GM19438 (cell line): ENCODE data around the gene LY86.

Source experiments
- ATAC-seq: cut with Tn5 transposase; IDR thresholded peaks from one replicate; pipeline ENCODE4 v1.9.1; 2021; ENCODE audit warnings: low read depth; ENCODE audit not compliant: unreplicated experiment

The LY86 gene

DNA sequence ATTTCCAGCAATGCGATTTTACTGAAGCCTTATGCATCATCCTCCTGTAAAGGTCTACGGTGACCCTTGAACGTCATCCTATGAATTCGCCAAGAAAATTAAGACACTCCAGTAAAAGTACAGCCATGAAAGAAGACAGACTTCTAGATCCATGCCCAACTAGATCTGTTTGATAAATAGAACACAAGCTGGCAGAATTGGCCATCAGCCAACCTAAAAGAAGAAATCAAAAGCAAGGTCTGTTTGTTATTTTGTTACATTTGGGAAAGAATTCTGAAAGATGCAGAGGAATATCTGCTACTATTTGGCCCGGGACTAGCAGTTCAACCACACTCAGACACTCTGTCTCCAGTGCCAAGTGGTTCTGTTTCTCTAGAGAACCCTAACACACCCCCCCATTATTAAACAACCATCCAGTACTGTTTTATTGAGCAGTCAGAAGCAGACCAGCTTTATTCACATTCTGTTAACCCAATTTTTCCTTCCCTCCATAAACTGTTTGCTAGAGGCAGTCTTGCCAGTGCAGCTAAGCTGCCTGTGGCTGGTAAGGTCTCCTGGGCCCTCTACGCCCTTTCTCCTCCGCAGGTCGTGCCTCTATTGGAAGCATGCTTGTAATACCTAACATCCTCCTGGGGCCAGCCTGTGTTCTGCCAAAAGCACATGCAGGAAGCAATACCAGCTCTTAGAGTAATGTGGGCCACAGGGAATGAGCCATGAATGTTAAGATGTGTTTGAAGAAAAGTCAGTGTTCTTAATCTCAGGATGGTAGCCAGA lies 30.7 kb downstream of the LY86 start:
- ATAC-seq, result no peak

GRCh38 chr6:6620766-6621425 lies 32.4 kb downstream of the LY86 start:
- ATAC-seq, result no peak

DNA sequence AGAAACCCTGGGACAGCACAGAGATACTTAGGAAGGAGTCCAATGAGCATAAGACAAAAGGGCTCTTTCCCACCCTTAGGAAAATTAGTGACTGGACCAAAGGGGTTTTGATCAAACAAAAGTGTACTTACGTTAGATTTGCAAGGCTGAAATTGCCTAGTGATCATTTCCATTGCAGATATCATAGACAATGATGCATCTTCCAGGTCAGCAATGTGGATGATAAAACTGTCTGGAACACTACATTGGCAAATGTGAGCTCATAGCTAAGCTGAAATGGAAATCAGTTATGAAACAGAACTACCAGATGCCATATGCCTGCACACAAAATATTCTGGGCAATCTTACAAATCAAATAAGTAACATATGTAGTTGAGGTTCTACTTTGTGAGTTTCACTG lies 34.0 kb downstream of the LY86 start:
- ATAC-seq, result no peak

DNA sequence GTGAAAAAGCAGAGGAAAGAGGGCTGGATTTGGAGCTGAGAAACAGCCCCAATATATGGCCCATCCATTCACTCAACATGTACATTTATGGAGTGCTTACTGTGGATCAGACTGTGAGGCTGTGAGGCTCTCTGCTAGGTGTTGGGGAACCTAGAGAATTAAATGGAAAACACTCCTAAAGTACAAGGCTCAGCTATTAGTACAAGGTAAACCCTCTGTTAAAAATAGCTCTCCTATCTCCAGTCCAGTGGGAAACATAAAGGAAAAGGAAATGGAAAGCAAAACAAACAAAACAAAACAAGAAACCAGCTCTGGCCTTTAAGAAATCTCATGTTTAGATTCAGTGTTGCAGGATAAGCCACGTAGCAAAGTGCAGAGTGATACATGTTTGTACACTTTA lies 35.0 kb downstream of the LY86 start:
- ATAC-seq, result no peak

GRCh38 chr6:6624269-6624990 lies 35.9 kb downstream of the LY86 start:
- ATAC-seq, result no peak

DNA sequence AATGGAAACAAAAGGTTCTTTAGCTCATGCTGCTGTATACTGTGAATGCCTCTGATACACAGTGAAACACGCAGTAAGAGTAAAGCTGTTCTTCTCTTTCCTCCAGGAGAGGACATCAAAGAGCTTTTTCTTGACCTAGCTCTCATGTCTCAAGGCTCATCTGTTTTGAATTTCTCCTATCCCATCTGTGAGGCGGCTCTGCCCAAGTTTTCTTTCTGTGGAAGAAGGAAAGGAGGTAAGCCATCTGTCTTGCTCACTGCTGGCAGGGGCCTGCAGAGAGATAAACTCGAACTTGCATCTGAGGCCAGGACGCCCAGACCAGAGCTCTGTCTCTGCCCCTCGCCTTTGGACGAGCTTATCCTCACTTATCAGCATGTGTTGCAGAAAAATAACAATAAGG lies 37.7 kb downstream of the LY86 start:
- ATAC-seq, result no peak

GRCh38 chr6:6629402-6629801 lies 40.9 kb downstream of the LY86 start:
- ATAC-seq, result no peak

DNA sequence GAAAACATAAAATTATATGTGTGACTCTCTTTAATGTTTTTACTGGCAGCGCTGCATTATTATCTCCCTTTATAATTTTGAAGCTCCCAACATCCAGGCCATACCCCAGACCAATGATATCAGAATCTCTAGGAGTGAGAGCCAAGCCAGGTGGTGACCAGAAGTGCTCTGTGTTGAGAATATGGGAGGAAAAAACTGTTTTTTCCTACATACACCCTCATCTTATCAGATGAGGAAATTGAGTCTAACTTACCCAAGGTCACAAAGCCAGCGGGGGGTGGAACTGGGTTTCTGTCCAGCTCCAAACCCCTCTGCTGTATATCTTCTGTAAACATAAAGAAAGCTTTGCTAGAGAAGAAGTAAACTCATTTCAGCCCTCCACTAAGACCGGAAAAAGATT lies 42.5 kb downstream of the LY86 start:
- ATAC-seq, result no peak

DNA sequence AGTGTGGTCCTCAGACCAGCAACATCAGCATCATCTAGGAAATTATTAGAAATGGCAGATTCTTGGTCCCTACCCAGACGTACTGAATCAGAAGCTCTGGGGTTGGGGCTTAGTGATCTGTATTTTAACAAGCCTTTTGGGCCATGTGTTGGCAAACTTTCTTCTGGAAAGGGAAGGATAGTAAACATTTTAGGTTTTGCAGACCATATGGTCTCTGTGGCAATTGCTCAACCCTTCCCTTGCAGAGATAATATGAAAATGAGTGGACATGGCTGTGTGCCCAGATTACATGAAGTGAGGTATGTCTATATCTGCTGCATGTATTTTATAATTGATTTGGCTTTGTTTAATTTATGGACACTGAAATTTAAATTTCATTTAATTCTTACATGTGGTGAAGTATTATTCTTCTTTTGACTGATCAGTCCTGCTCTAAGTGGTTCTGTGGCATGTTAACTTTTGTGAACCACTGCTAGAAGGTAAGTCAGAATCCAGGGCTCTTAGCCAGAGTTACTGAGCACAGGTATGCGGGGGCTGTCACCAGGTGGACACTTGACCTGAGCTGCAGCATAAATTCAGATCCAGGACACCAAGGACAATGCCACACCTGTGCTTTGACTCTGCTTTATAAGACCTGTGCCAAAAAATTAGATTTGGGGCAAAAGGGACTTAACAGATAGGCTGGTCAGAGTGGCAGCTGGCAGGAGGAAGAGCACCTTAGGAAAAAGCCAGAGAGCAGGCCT lies 43.2 kb downstream of the LY86 start:
- no peak for ATAC-seq

DNA sequence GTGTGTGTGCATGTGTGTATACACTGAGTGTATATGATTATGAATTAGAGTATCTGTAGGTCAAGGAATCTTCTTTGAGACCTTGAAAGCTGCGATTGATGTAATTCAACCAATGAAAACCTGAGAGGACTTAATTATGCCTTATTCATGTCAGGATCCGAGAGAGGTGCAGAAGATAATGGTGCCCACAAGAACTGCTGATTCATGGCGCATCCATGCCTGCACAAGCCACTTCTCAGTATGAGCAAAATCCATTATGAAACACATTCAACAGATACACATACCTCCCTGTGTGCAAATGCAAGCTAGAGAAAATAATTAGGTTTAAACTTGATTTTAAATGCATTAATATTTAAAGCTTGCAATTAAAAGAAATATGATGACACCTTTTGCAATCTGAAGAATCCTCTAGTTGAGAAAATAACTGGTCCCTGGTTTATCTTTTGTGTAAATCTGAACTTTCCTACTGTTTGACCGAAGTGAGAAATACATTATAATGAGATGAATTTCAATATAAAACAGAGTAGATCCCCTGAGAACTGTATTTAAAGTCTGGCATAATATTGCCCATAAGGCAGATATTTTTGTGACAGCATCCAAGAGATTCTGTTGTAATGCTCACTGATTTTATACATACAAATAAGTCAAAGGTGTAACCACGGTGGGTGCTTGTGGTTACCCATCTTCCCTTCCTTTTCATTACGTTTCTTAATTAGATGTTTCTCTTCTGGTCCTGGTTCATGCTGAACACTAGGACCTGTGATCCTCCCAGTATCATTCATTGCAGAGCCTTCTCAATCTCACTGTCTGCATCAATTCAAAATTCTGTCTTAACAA lies 45.6 kb downstream of the LY86 start:
- ATAC-seq, result no peak

DNA sequence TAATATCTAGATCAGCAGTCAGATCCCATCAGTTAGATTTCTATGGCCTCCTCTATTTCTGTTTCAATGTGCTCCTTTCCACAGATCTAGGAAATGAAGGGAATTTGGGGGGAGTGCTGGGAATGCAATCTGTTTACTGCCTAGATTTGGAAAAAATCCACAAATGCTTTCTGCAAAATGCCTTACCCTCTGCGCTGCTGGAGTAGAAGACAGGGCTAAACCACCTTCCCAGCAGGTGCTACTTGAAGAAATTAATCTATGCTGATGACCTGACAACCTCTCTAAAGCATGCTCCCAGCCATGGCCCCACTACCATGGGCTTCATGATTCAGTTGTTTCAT lies 46.2 kb downstream of the LY86 start:
- ATAC-seq, result no peak

DNA sequence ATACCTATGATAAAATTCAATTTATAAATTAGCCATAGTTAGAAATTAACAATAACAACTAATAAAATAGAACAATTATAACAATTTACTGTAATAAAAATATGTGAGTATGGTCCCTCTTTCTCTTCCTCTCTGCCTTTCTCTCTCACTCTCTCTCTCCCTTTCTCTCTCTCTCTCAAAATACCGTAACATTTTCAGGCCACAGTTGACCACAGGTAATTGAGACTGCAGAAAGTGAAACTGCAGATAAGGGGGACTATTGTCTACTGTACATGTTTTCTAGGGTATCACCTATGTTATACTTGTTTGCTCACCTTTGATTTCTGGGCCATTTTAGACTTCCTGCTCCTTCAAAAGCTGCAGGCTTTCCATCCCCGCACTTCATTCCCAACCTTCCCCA lies 46.8 kb downstream of the LY86 start:
- ATAC-seq, result no peak

- no peak for ATAC-seq
These were observed 47.3 kb downstream of the LY86 start for GRCh38 chr6:6635869-6636268.

- no peak for ATAC-seq
These were observed 51.1 kb downstream of the LY86 start for GRCh38 chr6:6639572-6639971.

- ATAC-seq, result no peak
These were observed 52.4 kb downstream of the LY86 start for GRCh38 chr6:6640926-6641325.

- peak; percentile 76 for ATAC-seq
These were observed 54.9 kb downstream of the LY86 start for GRCh38 chr6:6643398-6643797.

GRCh38 chr6:6645261-6645917 lies 56.9 kb downstream of the LY86 start:
- ATAC-seq, result no peak

- no peak for ATAC-seq
These were observed 57.9 kb downstream of the LY86 start for GRCh38 chr6:6646384-6646783.

DNA sequence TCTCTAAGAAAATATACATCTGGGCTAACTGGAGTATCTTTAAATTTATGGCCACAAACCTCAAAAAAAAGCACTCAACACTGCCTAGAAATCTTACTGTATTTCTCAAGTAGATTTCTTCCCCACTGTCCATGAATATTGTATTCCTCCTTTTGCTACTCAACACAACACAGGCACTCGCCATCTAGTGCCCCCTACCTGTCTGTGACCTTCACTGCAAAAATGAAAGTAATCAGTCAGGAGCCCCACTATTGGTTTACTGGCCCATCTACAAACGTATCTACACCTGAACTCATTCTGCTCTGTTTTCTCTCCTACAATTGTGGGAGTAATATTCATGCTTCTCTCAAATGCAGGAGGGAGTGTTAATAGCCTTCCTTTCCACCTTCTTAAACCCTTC lies 58.3 kb downstream of the LY86 start:
- ATAC-seq, result no peak
